Left renal cortex interstitium (tissue), 4 donors: Measurements from ENCODE around the gene OAF. TPM values are rescaled to one million over a fixed set of nuclear protein-coding genes. Genes with fewer than 3 reads are reported as not detected.
"Not testable (repeated sequence)": the region's sequence is repeated elsewhere in the genome, so short reads cannot be mapped to it uniquely, and the experiment has no call there.

Experiments
- DNase-seq, 4 donors: peaks; one replicate each; pipeline ENCODE4 v3.0.0-alpha.2; 2013; ENCODE audit warnings: low read depth in 4 of 4, low spot score in 2 of 4, missing footprints in 1 of 4
- polyA plus RNA-seq, 4 donors: library from polyadenylated mRNA; unstranded; fragments of 120-200 nt; gene quantifications; one replicate each; pipeline ENCODE4 v1.2.1, GENCODE V29; 2013; ENCODE audit not compliant: insufficient read length in 4 of 4

Gene OAF
- polyA plus RNA-seq, 4 donors = 36.4 to 54.2 (median 44.7) TPM

GRCh38 chr11:120260616-120261015 is 49.8 kb downstream of the OAF start:
- no peak for DNase-seq

- DNase-seq = no peak
Observed at GRCh38 chr11:120261321-120261720, 50.5 kb downstream of the OAF start.

DNA sequence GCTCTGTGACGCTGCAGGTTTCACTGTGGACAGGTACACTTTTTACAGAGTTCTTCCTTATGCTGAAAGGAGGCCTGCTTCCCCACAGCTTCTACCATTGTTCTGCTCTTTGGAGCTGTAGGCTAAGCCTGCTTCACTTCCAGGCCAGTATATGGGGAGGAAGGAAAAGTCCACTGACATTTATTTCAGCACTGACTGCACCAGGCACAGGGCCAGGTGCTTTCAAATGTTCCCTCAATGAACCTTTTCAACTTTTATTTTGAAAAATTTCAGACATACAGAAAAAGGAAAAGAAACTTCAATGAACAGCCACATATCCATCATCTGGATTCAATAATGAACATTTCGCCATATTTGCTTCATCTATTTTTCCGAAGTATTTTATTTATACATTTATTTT is 51.1 kb downstream of the OAF start:
- no peak for DNase-seq

GRCh38 chr11:120267319-120267718 is 56.5 kb downstream of the OAF start:
- no peak for DNase-seq

GRCh38 chr11:120268686-120269085 is 57.9 kb downstream of the OAF start:
- DNase-seq = no peak

DNA sequence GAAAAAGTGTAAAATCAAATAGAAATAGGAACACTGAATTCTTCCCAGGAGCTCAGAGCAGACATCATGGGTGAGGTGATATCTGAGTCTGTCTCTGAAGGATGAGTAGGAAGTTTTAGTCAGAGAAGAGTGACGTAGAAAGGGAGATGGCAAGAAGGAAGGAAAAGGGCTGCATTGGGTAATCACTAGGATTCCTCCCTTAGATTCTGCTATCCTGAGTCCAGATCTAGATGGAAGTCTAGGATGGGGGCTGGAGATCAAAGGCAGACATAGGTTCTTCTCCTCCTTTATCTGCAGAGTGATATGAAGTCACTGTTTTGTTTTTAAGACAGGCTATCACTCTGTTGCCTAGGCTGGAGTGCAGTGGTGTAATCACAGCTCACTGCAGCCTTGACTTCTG is 59.6 kb downstream of the OAF start:
- DNase-seq = no peak

DNA sequence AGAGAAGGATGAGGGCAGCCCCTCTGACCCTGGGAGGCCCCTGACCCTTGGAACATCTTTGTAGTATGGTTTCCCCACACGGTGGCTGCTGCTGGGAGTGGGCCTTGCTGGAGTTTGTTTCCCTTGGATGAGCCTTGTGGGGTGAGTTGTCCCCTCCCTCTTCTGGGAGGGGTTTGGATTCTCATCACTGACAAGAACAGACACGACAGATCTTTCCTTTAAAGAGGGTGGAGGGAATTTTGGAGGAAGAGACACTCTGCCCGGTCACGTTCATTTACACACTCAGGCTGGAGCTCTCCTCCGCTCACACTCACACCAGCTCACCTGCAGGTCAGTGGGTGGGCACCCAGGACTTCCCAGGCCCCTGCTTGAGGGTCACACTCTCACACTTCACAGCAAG is 60.8 kb downstream of the OAF start:
- DNase-seq = no peak

DNA sequence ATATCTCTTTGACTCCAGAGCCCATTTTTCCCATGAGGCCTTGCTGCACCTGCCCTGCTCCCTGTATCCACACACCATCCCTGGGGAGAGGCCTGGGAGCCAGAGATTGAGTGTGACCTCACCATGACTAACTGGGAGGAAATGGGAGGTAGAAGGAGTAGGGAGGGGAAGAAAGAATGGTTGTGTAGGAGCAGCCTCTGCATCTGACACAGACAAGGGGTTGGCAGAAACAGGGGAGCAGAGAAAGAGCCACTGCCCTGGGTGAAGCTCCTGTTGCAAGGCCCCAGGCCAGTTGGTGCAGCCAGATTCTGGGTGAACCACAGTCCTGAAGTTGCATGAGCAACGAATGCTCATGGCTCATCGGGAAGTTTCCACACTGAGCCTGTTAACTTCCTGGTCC is 61.5 kb downstream of the OAF start:
- no peak for DNase-seq

DNA sequence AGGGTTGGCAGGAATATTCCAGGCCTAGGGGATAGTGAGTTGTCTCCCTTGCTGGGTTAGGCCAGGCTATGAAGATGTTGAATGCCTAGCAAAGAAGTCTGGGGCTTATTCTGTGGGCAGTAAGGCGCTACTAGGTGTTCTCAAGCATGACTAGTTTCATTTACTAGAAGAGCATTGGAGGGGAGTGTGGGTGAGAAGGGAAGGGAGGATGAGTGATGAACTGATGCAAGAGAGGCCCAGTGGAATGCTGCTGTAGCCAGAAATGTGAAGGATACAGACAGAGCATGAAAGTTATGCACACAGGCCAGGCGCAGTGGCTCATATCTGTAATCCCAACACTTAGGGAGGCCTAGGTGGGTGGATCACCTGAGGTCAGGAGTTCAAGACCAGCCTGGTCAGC is 62.6 kb downstream of the OAF start:
- no peak for DNase-seq

GRCh38 chr11:120273956-120274355 is 63.1 kb downstream of the OAF start:
- DNase-seq = not testable (repeated sequence)

GRCh38 chr11:120279502-120279901 is 68.7 kb downstream of the OAF start:
- DNase-seq = no peak

Other genes starting within 250 kb of the OAF start
- 1 to 10 TPM; 1.2 to 2.2 (median 1.5) TPM for gene TRIM29, start 72.9 kb upstream of the OAF start, polyA plus RNA-seq
- 1 to 10 TPM in 1 of 4 donors, under 1 TPM in 3; 0.41 to 1.6 (median 0.69) TPM for gene POU2F3, start 29.1 kb downstream of the OAF start, polyA plus RNA-seq
- gene TLCD5, start 114.3 kb downstream of the OAF start, polyA plus RNA-seq = 10 to 100 TPM in 2 of 4 donors, 1 to 10 TPM in 2; 9.9 to 16.3 (median 11.7) TPM
- 100 to 1,000 TPM; 102 to 136 (median 120) TPM for gene ARHGEF12, start 125.4 kb downstream of the OAF start, polyA plus RNA-seq